HCT116 (cell line): ENCODE results near the gene ABCA8. TPM values are rescaled to one million over a fixed set of nuclear protein-coding genes. Genes with fewer than 3 reads are reported as not detected.

ENCODE experiments used
- ATAC-seq: fragments of 200-7000 bp; cut with Tn5 transposase; 2 replicates; pipeline ENCODE4 v1.9.1; 2020; ENCODE audit warnings: mild to moderate bottlenecking, moderate library complexity
- BruUV-seq: library from RNA; stranded (reverse); fragments of 400-500 nt; replicated peaks from 2 replicates; lab custom pipeline; 2021; lab: Mats Ljungman, UMichigan
- CTCF ChIA-PET: fragments of 300-600 bp; sonication (Branson Sonifier 250); formaldehyde crosslinking; loops from one replicate; lab custom pipeline; 2021; ENCODE audit warnings: antibody characterized with exemption; lab: Charles Lee
- POLR2A ChIA-PET: fragments of 300-600, 350-600 bp; sonication (Branson Sonifier 250); formaldehyde crosslinking; loops from one replicate; lab custom pipeline; 2021; ENCODE audit warnings: antibody characterized with exemption; lab: Charles Lee
- RAD21 ChIA-PET, 2 experiments: fragments of 300-600 bp; sonication (Branson Sonifier 250); formaldehyde crosslinking; loops; one replicate each; lab custom pipeline; 2023; ENCODE audit warnings: low total read pairs in 2 of 2; ENCODE audit not compliant: uncharacterized antibody in 2 of 2, unreplicated experiment in 2 of 2, low non-redundant PET in 1 of 2; lab: Charles Lee
- DNase-seq: peaks from one replicate; pipeline ENCODE4 v3.0.0-alpha.2; 2010; ENCODE audit warnings: low read depth, low spot score
- H2AFZ ChIP-seq: fragments of 200-600 bp; shearing (Covaris generic), sonication (generic); 2 replicates; pipeline ENCODE4 v1.6.1; 2017; ENCODE audit warnings: low read depth, mixed run types, mixed read lengths, antibody characterized with exemption, low read length; ENCODE audit not compliant: poor library complexity, severe bottlenecking
- H3K27ac ChIP-seq: 2 replicates; pipeline ENCODE4 v1.5.1; 2012; ENCODE audit warnings: low read depth, low read length
- H3K27me3 ChIP-seq: fragments of 200-600 bp; sonication (generic); 2 replicates; pipeline ENCODE4 v1.6.1; 2016; ENCODE audit warnings: mixed run types, low read length, mixed read lengths; ENCODE audit not compliant: insufficient read depth
- H3K36me3 ChIP-seq, 2 experiments: fragments of 200-500 bp in 1 of 2; fragments of 200-600 bp in 1 of 2; sonication (Bioruptor generic) in 1 of 2; sonication (generic) in 1 of 2; 2 replicates each; pipeline versions ENCODE4 v1.5.1 to v1.6.1; 2014 to 2016; ENCODE audit warnings: low read length in 2 of 2, inconsistent platforms in 1 of 2, mixed read lengths in 1 of 2, mixed run types in 1 of 2; ENCODE audit not compliant: insufficient read depth in 2 of 2, control insufficient read depth in 1 of 2
- H3K4me1 ChIP-seq, 2 experiments: fragments of 200-600 bp in 1 of 2; sonication (generic) in 1 of 2; 2 replicates each; pipeline versions ENCODE4 v1.5.1 to v1.6.1; 2012 to 2017; ENCODE audit warnings: low read length in 2 of 2, inconsistent platforms in 1 of 2, mild to moderate bottlenecking in 1 of 2, mixed read lengths in 1 of 2, mixed run types in 1 of 2, moderate library complexity in 1 of 2; ENCODE audit not compliant: insufficient read depth in 2 of 2, control insufficient read depth in 1 of 2
- H3K4me2 ChIP-seq: fragments of 200-600 bp; sonication (generic); 2 replicates; pipeline ENCODE4 v1.6.1; 2017; ENCODE audit warnings: mixed run types, low read length, mixed read lengths
- H3K4me3 ChIP-seq, 2 experiments: fragments of 200-600 bp in 1 of 2; sonication (generic) in 1 of 2; replicated peaks in 1 of 2; 2 replicates each; pipeline ENCODE4 v1.5.1; 2011 to 2016; ENCODE audit warnings: low read length in 2 of 2, control low read depth in 1 of 2, low read depth in 1 of 2, mild to moderate bottlenecking in 1 of 2, mixed read lengths in 1 of 2, mixed run types in 1 of 2
- H3K79me2 ChIP-seq: fragments of 200-600 bp; sonication (generic); 2 replicates; pipeline ENCODE4 v1.6.1; 2017; ENCODE audit warnings: mild to moderate bottlenecking, mixed run types, low read length, moderate library complexity, mixed read lengths; ENCODE audit not compliant: insufficient read depth
- H3K9ac ChIP-seq: fragments of 200-600 bp; sonication (generic); 2 replicates; pipeline ENCODE4 v1.6.1; 2016; ENCODE audit warnings: low read length, mixed read lengths
- H3K9me2 ChIP-seq: fragments of 200-600 bp; sonication (generic), shearing (Covaris generic); 2 replicates; pipeline ENCODE4 v1.6.1; 2017; ENCODE audit warnings: mixed run types, mild to moderate bottlenecking, moderate library complexity; ENCODE audit not compliant: insufficient read depth
- H3K9me3 ChIP-seq, 2 experiments: fragments of 200-500 bp in 1 of 2; fragments of 200-600 bp in 1 of 2; sonication (Bioruptor generic) in 1 of 2; sonication (generic) in 1 of 2; 2 replicates each; pipeline ENCODE4 v1.6.1; 2014 to 2017; ENCODE audit warnings: low read length in 2 of 2, mixed read lengths in 2 of 2, inconsistent platforms in 1 of 2, low read depth in 1 of 2, mild to moderate bottlenecking in 1 of 2, mixed run types in 1 of 2, moderate library complexity in 1 of 2; ENCODE audit not compliant: control insufficient read depth in 1 of 2, insufficient read depth in 1 of 2
- H4K20me1 ChIP-seq: fragments of 200-600 bp; sonication (generic), shearing (Covaris generic); 2 replicates; pipeline ENCODE4 v1.6.1; 2017; ENCODE audit warnings: mixed run types, mild to moderate bottlenecking, moderate library complexity; ENCODE audit not compliant: insufficient read depth
- CEBPB ChIP-seq: IDR thresholded peaks from 2 replicates; pipeline ENCODE4 v1.6.1; 2012; ENCODE audit warnings: low read depth
- ELF1 ChIP-seq: IDR thresholded peaks from 2 replicates; pipeline ENCODE4 v1.6.1; 2012; ENCODE audit warnings: low read depth, borderline replicate concordance
- EZH2phosphoT487 ChIP-seq: fragments of 200-600 bp; IDR thresholded peaks from 2 replicates; pipeline ENCODE4 v1.6.1; 2018; ENCODE audit warnings: antibody characterized with exemption, borderline replicate concordance
- FOSL1 ChIP-seq: IDR thresholded peaks from 2 replicates; pipeline ENCODE4 v1.6.1; 2012; ENCODE audit warnings: low read depth
- POLR2AphosphoS5 ChIP-seq: IDR thresholded peaks from 2 replicates; pipeline ENCODE4 v1.6.1; 2011; ENCODE audit warnings: mild to moderate bottlenecking, low read depth, low read length, moderate library complexity
- RAD21 ChIP-seq: IDR thresholded peaks from 2 replicates; pipeline ENCODE4 v1.6.1; 2012; ENCODE audit warnings: low read depth, mild to moderate bottlenecking
- SIN3A ChIP-seq: IDR thresholded peaks from 2 replicates; pipeline ENCODE4 v1.6.1; 2012; ENCODE audit warnings: low read depth
- SP1 ChIP-seq: IDR thresholded peaks from 2 replicates; pipeline ENCODE4 v1.6.1; 2012; ENCODE audit warnings: low read depth
- YY1 ChIP-seq: IDR thresholded peaks from 2 replicates; pipeline ENCODE4 v1.6.1; 2011; ENCODE audit warnings: low read length, low read depth, moderate library complexity, mild to moderate bottlenecking; ENCODE audit not compliant: insufficient replicate concordance; ENCODE audit errors: extremely low read depth
- ZFX ChIP-seq: fragments of 450-650 bp; IDR thresholded peaks from 2 replicates; pipeline ENCODE4 v1.6.1; 2017
- intact Hi-C: fragments of 100-400 bp; cut with micrococcal nuclease; formaldehyde crosslinking; loops from 2 replicates; pipeline ENCODE4 v1.10.0; 2022
- total RNA-seq: library from RNA; stranded (reverse); gene quantifications from one replicate; pipeline ENCODE4 v1.2.1, GENCODE V29; 2021; ENCODE audit not compliant: unreplicated experiment
- TF ChIP-seq, protein P1 (sequence below): IDR thresholded peaks from 2 replicates; pipeline ENCODE4 v1.6.1; 2011; ENCODE audit warnings: mild to moderate bottlenecking, low read length, moderate library complexity; ENCODE audit not compliant: insufficient replicate concordance; ENCODE audit errors: extremely low read depth
- TF ChIP-seq, protein P2 (sequence below): IDR thresholded peaks from 2 replicates; pipeline ENCODE4 v1.6.1; 2012; ENCODE audit warnings: low read depth
- TF ChIP-seq, protein P3 (sequence below), 3 experiments: fragments of 200-600 bp in 1 of 3; sonication (generic) in 1 of 3; IDR thresholded peaks in 2 of 3; conservative IDR thresholded peaks in 1 of 3; 2 replicates each; pipeline ENCODE4 v1.5.1; 2012 to 2017; ENCODE audit warnings: low read depth in 2 of 3, low read length in 2 of 3, antibody characterized with exemption in 1 of 3, borderline replicate concordance in 1 of 3, control low read depth in 1 of 3, mild to moderate bottlenecking in 1 of 3, mixed read lengths in 1 of 3, mixed run types in 1 of 3, moderate library complexity in 1 of 3; ENCODE audit not compliant: insufficient read depth in 1 of 3
- TF ChIP-seq, protein P4 (sequence below): IDR thresholded peaks from 2 replicates; pipeline ENCODE4 v1.6.1; 2012

Gene ABCA8
- total RNA-seq, 1 experiment from 2014 or later, result 0.44 TPM

DNA sequence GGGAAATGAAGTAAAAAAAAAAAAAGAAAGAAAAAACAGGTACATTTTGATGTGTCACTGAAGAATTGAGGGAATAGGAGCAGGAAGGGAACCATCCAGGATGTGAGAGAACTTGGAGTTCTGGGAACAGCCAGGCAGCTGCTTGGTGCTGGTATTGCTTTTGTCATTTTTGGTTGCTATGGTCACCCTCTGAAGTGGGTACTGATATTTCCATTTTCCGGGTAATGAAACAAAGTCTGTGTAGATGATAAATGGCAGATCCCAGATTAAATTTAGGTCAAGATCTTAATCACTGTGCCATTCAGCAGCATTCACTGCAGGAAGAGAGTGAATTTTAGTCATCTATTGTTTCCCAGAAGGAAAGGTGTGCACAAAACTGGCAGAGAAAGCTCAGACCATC, 93.6 kb downstream of the ABCA8 start:
- Histone ChIP-seq H3K4me2 (no peak overlapping the region), H3K9me2 (no peaks in the 10 kb centered on the region), H3K27ac (no peak overlapping the region), H3K9me3 (0 out of 4 replicates have a peak, but pooled peaks cover 0 to 5% of the 10 kb centered on the region in 2 experiments), H3K79me2 (no peaks in the 10 kb centered on the region), H4K20me1 (no peaks in the 10 kb centered on the region), H2AFZ (no peak overlapping the region), H3K27me3 (no peaks in the 10 kb centered on the region), H3K4me1 (no peaks in the 10 kb centered on the region), H3K4me3 (no peak overlapping the region), H3K36me3 (0 out of 4 replicates have a peak, but pooled peaks cover 0 to 3% of the 10 kb centered on the region in 2 experiments), H3K9ac (no peak overlapping the region)
- ChIA-PET RAD21 (no interaction called here), POLR2A (no interaction called here), CTCF (no interaction called here)
- DNase-seq, result no peak
- no TSS peak for BruUV-seq
- intact Hi-C loops, result no loop called here
- no peak for ATAC-seq
- TF ChIP-seq FOSL1 (no peak), RAD21 (no peak), ZFX (no peak), SP1 (no peak), POLR2AphosphoS5 (no peak), YY1 (no peak), EZH2phosphoT487 (no peak), ELF1 (no peak), CEBPB (no peak), SIN3A (no peak)
- TF ChIP-seq, protein P1, sequence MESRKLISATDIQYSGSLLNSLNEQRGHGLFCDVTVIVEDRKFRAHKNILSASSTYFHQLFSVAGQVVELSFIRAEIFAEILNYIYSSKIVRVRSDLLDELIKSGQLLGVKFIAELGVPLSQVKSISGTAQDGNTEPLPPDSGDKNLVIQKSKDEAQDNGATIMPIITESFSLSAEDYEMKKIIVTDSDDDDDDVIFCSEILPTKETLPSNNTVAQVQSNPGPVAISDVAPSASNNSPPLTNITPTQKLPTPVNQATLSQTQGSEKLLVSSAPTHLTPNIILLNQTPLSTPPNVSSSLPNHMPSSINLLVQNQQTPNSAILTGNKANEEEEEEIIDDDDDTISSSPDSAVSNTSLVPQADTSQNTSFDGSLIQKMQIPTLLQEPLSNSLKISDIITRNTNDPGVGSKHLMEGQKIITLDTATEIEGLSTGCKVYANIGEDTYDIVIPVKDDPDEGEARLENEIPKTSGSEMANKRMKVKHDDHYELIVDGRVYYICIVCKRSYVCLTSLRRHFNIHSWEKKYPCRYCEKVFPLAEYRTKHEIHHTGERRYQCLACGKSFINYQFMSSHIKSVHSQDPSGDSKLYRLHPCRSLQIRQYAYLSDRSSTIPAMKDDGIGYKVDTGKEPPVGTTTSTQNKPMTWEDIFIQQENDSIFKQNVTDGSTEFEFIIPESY, result no peak
- TF ChIP-seq, protein P2, sequence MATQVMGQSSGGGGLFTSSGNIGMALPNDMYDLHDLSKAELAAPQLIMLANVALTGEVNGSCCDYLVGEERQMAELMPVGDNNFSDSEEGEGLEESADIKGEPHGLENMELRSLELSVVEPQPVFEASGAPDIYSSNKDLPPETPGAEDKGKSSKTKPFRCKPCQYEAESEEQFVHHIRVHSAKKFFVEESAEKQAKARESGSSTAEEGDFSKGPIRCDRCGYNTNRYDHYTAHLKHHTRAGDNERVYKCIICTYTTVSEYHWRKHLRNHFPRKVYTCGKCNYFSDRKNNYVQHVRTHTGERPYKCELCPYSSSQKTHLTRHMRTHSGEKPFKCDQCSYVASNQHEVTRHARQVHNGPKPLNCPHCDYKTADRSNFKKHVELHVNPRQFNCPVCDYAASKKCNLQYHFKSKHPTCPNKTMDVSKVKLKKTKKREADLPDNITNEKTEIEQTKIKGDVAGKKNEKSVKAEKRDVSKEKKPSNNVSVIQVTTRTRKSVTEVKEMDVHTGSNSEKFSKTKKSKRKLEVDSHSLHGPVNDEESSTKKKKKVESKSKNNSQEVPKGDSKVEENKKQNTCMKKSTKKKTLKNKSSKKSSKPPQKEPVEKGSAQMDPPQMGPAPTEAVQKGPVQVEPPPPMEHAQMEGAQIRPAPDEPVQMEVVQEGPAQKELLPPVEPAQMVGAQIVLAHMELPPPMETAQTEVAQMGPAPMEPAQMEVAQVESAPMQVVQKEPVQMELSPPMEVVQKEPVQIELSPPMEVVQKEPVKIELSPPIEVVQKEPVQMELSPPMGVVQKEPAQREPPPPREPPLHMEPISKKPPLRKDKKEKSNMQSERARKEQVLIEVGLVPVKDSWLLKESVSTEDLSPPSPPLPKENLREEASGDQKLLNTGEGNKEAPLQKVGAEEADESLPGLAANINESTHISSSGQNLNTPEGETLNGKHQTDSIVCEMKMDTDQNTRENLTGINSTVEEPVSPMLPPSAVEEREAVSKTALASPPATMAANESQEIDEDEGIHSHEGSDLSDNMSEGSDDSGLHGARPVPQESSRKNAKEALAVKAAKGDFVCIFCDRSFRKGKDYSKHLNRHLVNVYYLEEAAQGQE, result no peak
- TF ChIP-seq, protein P3, sequence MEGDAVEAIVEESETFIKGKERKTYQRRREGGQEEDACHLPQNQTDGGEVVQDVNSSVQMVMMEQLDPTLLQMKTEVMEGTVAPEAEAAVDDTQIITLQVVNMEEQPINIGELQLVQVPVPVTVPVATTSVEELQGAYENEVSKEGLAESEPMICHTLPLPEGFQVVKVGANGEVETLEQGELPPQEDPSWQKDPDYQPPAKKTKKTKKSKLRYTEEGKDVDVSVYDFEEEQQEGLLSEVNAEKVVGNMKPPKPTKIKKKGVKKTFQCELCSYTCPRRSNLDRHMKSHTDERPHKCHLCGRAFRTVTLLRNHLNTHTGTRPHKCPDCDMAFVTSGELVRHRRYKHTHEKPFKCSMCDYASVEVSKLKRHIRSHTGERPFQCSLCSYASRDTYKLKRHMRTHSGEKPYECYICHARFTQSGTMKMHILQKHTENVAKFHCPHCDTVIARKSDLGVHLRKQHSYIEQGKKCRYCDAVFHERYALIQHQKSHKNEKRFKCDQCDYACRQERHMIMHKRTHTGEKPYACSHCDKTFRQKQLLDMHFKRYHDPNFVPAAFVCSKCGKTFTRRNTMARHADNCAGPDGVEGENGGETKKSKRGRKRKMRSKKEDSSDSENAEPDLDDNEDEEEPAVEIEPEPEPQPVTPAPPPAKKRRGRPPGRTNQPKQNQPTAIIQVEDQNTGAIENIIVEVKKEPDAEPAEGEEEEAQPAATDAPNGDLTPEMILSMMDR (IDR thresholded peaks at IDR 0.05 in 2 of 3, conservative IDR thresholded peaks at IDR 0.05 in 1 of 3; ENCODE audit: borderline replicate concordance in 1 of 3, insufficient read depth in 1 of 3, low read depth in 2 of 3, low read length in 2 of 3), result no peak
- TF ChIP-seq, protein P4, sequence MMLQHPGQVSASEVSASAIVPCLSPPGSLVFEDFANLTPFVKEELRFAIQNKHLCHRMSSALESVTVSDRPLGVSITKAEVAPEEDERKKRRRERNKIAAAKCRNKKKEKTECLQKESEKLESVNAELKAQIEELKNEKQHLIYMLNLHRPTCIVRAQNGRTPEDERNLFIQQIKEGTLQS, result no peak
